Gastrocnemius medialis (tissue), 4 donors: ENCODE data around the gene MRE11.

Experiments
- CTCF ChIP-seq, 5 experiments: fragments of 450-650 bp in 3 of 5; fragments of 200-600 bp in 2 of 5; sonication (generic) in 2 of 5; IDR thresholded peaks in 4 of 5; conservative IDR thresholded peaks in 1 of 5; 1 replicate in 4 of 5; 2 replicates in 1 of 5; pipeline ENCODE4 v1.5.1; 2016 to 2019; ENCODE audit warnings: antibody characterized with exemption in 5 of 5, mild to moderate bottlenecking in 3 of 5, moderate library complexity in 3 of 5
- POLR2A ChIP-seq, 2 donors: fragments of 450-650 bp; IDR thresholded peaks; one replicate each; pipeline ENCODE4 v1.6.1; 2017; ENCODE audit warnings: antibody characterized with exemption in 2 of 2, mild to moderate bottlenecking in 2 of 2, moderate library complexity in 2 of 2

GRCh38 chr11:94477624-94478023, 16.0 kb downstream of the MRE11 start:
- TF ChIP-seq CTCF (IDR thresholded peaks at IDR 0.05 in 4 of 5, conservative IDR thresholded peaks at IDR 0.05 in 1 of 5) (no peak), POLR2A (IDR thresholded peaks at IDR 0.05) (no peak)
